NB4 (cell line): ENCODE measurements around the gene KLHL2.
"Not testable (repeated sequence)": the region's sequence is repeated elsewhere in the genome, so short reads cannot be mapped to it uniquely, and the experiment has no call there.

Experiments
- MYC ChIP-seq: IDR thresholded peaks from 2 replicates; pipeline ENCODE4 v1.6.1; 2011; ENCODE audit warnings: low read depth, low read length
- POLR2A ChIP-seq: IDR thresholded peaks from 2 replicates; pipeline ENCODE4 v1.6.1; 2011; ENCODE audit warnings: mild to moderate bottlenecking; ENCODE audit not compliant: insufficient read length; ENCODE audit errors: extremely low read depth
- TF ChIP-seq, protein P1 (sequence below): IDR thresholded peaks from one replicate; pipeline ENCODE4 v1.5.1; 2012; ENCODE audit warnings: low read depth, low read length
- TF ChIP-seq, protein P2 (sequence below): IDR thresholded peaks from 2 replicates; pipeline ENCODE4 v1.6.1; 2011; ENCODE audit warnings: low read depth, low read length

DNA sequence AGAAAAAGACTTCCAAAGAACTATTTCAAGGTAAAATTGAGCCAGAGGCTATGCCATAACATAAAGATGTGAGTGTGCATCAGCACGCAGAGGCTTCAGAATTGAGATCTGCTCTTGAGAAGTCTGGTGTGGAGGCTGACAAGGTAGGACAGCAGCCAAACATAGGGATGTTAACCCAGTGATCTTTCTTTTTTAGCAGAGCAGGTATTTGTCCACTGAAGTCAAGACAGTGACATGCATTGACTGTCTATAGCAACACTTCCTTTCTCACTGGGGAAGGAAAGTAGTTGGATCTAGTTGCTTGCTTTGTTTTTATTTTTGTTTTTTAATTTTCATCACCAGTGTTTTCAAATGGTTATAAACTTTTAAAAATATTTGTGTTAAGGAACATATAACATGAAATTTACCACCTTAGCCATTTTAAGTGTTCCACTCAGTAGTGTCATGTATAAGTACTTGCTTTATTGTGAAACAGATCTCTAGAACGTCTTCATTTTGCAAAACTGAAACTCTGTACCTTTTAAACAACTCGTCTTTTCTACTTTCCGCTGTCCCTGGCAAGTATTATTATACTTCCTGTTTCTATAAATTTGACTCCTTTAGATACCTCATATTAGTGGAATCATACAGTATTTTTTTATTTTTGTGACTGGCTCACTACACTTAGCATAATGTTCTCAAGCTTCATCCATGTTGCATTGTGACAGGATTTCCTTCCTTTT is 79.4 kb downstream of the KLHL2 start:
- TF ChIP-seq POLR2A, MYC: not testable (repeated sequence)
- TF ChIP-seq, protein P1, sequence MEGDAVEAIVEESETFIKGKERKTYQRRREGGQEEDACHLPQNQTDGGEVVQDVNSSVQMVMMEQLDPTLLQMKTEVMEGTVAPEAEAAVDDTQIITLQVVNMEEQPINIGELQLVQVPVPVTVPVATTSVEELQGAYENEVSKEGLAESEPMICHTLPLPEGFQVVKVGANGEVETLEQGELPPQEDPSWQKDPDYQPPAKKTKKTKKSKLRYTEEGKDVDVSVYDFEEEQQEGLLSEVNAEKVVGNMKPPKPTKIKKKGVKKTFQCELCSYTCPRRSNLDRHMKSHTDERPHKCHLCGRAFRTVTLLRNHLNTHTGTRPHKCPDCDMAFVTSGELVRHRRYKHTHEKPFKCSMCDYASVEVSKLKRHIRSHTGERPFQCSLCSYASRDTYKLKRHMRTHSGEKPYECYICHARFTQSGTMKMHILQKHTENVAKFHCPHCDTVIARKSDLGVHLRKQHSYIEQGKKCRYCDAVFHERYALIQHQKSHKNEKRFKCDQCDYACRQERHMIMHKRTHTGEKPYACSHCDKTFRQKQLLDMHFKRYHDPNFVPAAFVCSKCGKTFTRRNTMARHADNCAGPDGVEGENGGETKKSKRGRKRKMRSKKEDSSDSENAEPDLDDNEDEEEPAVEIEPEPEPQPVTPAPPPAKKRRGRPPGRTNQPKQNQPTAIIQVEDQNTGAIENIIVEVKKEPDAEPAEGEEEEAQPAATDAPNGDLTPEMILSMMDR = not testable (repeated sequence)
- TF ChIP-seq, protein P2, sequence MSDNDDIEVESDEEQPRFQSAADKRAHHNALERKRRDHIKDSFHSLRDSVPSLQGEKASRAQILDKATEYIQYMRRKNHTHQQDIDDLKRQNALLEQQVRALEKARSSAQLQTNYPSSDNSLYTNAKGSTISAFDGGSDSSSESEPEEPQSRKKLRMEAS = not testable (repeated sequence)
